Measurements from ENCODE around the gene MAPK8.

Gene MAPK8

GRCh38 chr10:48463318-48464003, 157.0 kb downstream of the MAPK8 start:
- DNase-seq (ENCODE audit: low spot score) = peak; percentile 72

GRCh38 chr10:48464121-48464870, 157.8 kb downstream of the MAPK8 start:
- DNase-seq (ENCODE audit: low spot score) = no peak

- DNase-seq (ENCODE audit: low spot score) = no peak
These were observed 158.6 kb downstream of the MAPK8 start for GRCh38 chr10:48464871-48465736.

- no peak for DNase-seq (ENCODE audit: low spot score)
These were observed 159.5 kb downstream of the MAPK8 start for GRCh38 chr10:48465860-48466521.

GRCh38 chr10:48466611-48467240, 160.2 kb downstream of the MAPK8 start:
- DNase-seq (ENCODE audit: low spot score) = no peak

GRCh38 chr10:48467669-48468068, 161.2 kb downstream of the MAPK8 start:
- DNase-seq (ENCODE audit: low spot score) = no peak

GRCh38 chr10:48468130-48468790, 161.8 kb downstream of the MAPK8 start:
- DNase-seq (ENCODE audit: low spot score) = no peak

GRCh38 chr10:48468866-48469511, 162.5 kb downstream of the MAPK8 start:
- DNase-seq (ENCODE audit: low spot score) = no peak

- no peak for DNase-seq (ENCODE audit: low spot score)
These were observed 163.1 kb downstream of the MAPK8 start for GRCh38 chr10:48469516-48470020.

GRCh38 chr10:48470115-48470892, 163.8 kb downstream of the MAPK8 start:
- no peak for DNase-seq (ENCODE audit: low spot score)

GRCh38 chr10:48470893-48471805, 164.7 kb downstream of the MAPK8 start:
- no peak for DNase-seq (ENCODE audit: low spot score)

- no peak for DNase-seq (ENCODE audit: low spot score)
These were observed 166.1 kb downstream of the MAPK8 start for GRCh38 chr10:48472501-48473069.

- DNase-seq (ENCODE audit: low spot score) = no peak
These were observed 167.2 kb downstream of the MAPK8 start for GRCh38 chr10:48473704-48474103.

- DNase-seq (ENCODE audit: low spot score) = no peak
These were observed 168.4 kb downstream of the MAPK8 start for GRCh38 chr10:48474765-48475365.

GRCh38 chr10:48475943-48476278, 169.4 kb downstream of the MAPK8 start:
- DNase-seq (ENCODE audit: low spot score) = no peak

- DNase-seq (ENCODE audit: low spot score) = no peak
These were observed 170.0 kb downstream of the MAPK8 start for GRCh38 chr10:48476279-48476982.

GRCh38 chr10:48477141-48477540, 170.7 kb downstream of the MAPK8 start:
- DNase-seq (ENCODE audit: low spot score) = no peak

Measured in hepatic stellate cell (primary cell).